Naive thymus-derived CD4-positive, alpha-beta T cell (primary cell): ENCODE data around the gene CCDC47. TPM values are rescaled to one million over a fixed set of nuclear protein-coding genes. Genes with fewer than 3 reads are reported as not detected.

Experiments used
- ATAC-seq: fragments of 150-1000 bp; cut with Tn5 transposase; 2 replicates; pipeline ENCODE4 v1.10.0; 2021; ENCODE audit warnings: mild to moderate bottlenecking, moderate library complexity
- CTCF ChIA-PET: fragments of 350-600 bp; sonication (Branson Sonifier 250); formaldehyde crosslinking; loops from one replicate; lab custom pipeline; 2021; ENCODE audit warnings: antibody characterized with exemption; lab: Charles Lee
- POLR2A ChIA-PET: fragments of 350-600 bp; sonication (Branson Sonifier 250); formaldehyde crosslinking; loops from one replicate; lab custom pipeline; 2021; ENCODE audit warnings: antibody characterized with exemption, inconsistent platforms; lab: Charles Lee
- DNase-seq, 9 donors: peaks; one replicate each; pipeline versions ENCODE4 v3.0.0 to v3.0.0-alpha.2; 2020 to 2022; ENCODE audit warnings: mixed read lengths in 1 of 9
- H3K27ac ChIP-seq: one replicate; pipeline ENCODE4 v1.7.0; 2013; ENCODE audit warnings: mild to moderate bottlenecking, low read depth, low read length, moderate library complexity
- H3K27me3 ChIP-seq, 2 donors: one replicate each; pipeline ENCODE4 v1.7.0; 2013; ENCODE audit warnings: low read length in 2 of 2, mild to moderate bottlenecking in 2 of 2, moderate library complexity in 2 of 2; ENCODE audit not compliant: control insufficient read depth in 2 of 2, insufficient read depth in 2 of 2
- H3K36me3 ChIP-seq, 3 experiments: 1 replicate in 2 of 3; 2 replicates in 1 of 3; pipeline ENCODE4 v1.7.0; 2013; ENCODE audit warnings: low read length in 3 of 3, mild to moderate bottlenecking in 3 of 3, moderate library complexity in 1 of 3; ENCODE audit not compliant: insufficient read depth in 3 of 3, control insufficient read depth in 2 of 3
- H3K4me1 ChIP-seq, 2 donors: one replicate each; pipeline ENCODE4 v1.7.0; 2013; ENCODE audit warnings: low read length in 2 of 2, mild to moderate bottlenecking in 2 of 2, moderate library complexity in 1 of 2; ENCODE audit not compliant: control insufficient read depth in 2 of 2, insufficient read depth in 2 of 2
- H3K4me3 ChIP-seq: 2 replicates; pipeline ENCODE4 v1.7.0; 2013; ENCODE audit warnings: mild to moderate bottlenecking, low read length
- H3K9me3 ChIP-seq, 3 experiments: 1 replicate in 2 of 3; 2 replicates in 1 of 3; pipeline ENCODE4 v1.7.0; 2013; ENCODE audit warnings: low read length in 3 of 3; ENCODE audit not compliant: control insufficient read depth in 2 of 3
- H3K27ac Mint-ChIP-seq, 9 donors: one replicate each; pipeline ENCODE4 v1.8.0; 2020 to 2022; ENCODE audit warnings: mixed read lengths in 9 of 9, mild to moderate bottlenecking in 8 of 9, moderate library complexity in 5 of 9, inconsistent platforms in 2 of 9
- H3K27me3 Mint-ChIP-seq, 5 donors: one replicate each; pipeline ENCODE4 v1.8.0; 2021 to 2022; ENCODE audit warnings: mixed read lengths in 5 of 5, mild to moderate bottlenecking in 1 of 5
- H3K36me3 Mint-ChIP-seq, 5 donors: one replicate each; pipeline ENCODE4 v1.8.0; 2020 to 2022; ENCODE audit warnings: mixed read lengths in 5 of 5, mild to moderate bottlenecking in 3 of 5, inconsistent platforms in 1 of 5
- H3K4me1 Mint-ChIP-seq, 7 donors: one replicate each; pipeline ENCODE4 v1.8.0; 2020 to 2022; ENCODE audit warnings: mixed read lengths in 7 of 7, mild to moderate bottlenecking in 3 of 7, inconsistent platforms in 1 of 7
- H3K4me3 Mint-ChIP-seq, 10 donors: one replicate each; pipeline ENCODE4 v1.8.0; 2020 to 2022; ENCODE audit warnings: mild to moderate bottlenecking in 10 of 10, mixed read lengths in 10 of 10, moderate library complexity in 6 of 10, inconsistent platforms in 2 of 10
- H3K9me3 Mint-ChIP-seq, 11 donors: one replicate each; pipeline ENCODE4 v1.8.0; 2020 to 2022; ENCODE audit warnings: mixed read lengths in 11 of 11, mild to moderate bottlenecking in 4 of 11, inconsistent platforms in 1 of 11, moderate library complexity in 1 of 11
- intact Hi-C, 2 donors: fragments of 100-400 bp; cut with micrococcal nuclease; formaldehyde crosslinking; loops; one replicate each; pipeline ENCODE4 v1.15.1; 2023
- polyA plus RNA-seq, 2 donors: library from polyadenylated mRNA; unstranded; fragments of 300-500 nt; fragmentation: Illumina TruSeq; gene quantifications; one replicate each; pipeline ENCODE4 v1.2.3, GENCODE V29; 2021
- total RNA-seq, 6 experiments: library from RNA in 5 of 6; stranded (reverse) in 5 of 6; gene quantifications; 1 replicate in 5 of 6; 2 replicates in 1 of 6; pipeline ENCODE4 v1.2.3 and lab custom pipeline; 2021 to 2026

The CCDC47 gene
- total and polyA plus RNA-seq, 7 experiments from 2014 or later: 31.8 to 62.9 (median 34.7) TPM

DNA sequence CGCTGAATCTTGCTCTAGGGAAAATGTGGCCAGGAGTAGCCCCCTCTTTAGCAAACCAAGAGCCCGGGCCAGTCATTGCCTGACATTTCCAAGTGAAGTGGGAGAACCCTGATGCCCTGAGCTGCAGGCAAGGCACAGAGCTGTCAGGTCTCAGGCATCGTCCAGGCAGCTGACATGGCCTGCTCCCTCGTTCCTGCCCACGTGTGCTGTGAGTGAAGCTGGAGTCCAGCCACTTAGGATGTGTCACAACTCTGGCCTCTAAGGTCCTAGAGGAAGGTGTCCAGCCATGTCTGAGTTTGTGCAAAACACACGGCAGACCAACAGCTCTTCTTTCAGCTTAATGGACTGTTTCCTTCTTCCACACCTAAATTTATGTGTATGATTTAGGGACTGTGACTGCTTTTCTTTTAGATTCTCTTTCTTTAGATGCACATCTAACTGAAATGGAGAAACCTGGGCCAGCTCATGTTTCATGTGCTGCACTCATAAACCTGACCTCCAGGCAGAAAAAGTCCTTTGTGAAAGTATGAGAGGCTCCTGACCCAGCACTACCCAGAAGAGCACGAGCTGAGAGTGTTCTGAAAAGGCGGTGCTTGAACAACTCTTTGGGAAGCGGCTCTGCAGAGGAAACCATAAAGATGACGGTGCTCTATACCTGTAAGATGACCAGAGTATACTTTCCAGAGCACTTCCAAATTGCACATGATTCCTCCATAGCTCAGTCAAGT is 58.7 kb downstream of the CCDC47 start:
- H3K36me3 ChIP-seq: peaks cover 0 to 22% (median 8%) of the 10 kb centered on the region in 3 experiments
- DNase-seq (no peak), ATAC-seq (no peak)
- peaks cover 4 to 11% of the 10 kb centered on the region in 2 donors for H3K4me1 ChIP-seq
- ChIA-PET CTCF (interaction anchor here (0.9 to 10.2 kb wide), 3 partner anchors 9 to 19 kb away, joined by 3 to 198 read pairs (median 7); no protein-coding TSS in a partner anchor), POLR2A (interaction anchor here (0.9 to 19.5 kb wide), 7 partner anchors 8 to 129 kb away, joined by 3 to 810 read pairs (median 5); partner anchors contain the start of genes LIMD2 and STRADA)
- intact Hi-C loops: loop anchor here in 1 of 2 donors (5.0 kb wide), 1 partner anchor 287 kb away; no protein-coding TSS in a partner anchor
- no peaks in the 10 kb centered on the region for H3K9me3 ChIP-seq
- H3K4me1 Mint-ChIP-seq: peaks cover 7 to 21% (median 15%) of the 10 kb centered on the region in 7 donors
- H3K4me3 Mint-ChIP-seq: no peak overlapping the region
- H3K36me3 Mint-ChIP-seq: peaks cover 0 to 20% (median 10%) of the 10 kb centered on the region in 5 donors
- peak overlapping the region in 3 of 9 donors; percentile 41 to 76 (median 62) for H3K27ac Mint-ChIP-seq
- no peaks in the 10 kb centered on the region for H3K27me3 Mint-ChIP-seq
- H3K9me3 Mint-ChIP-seq: no peaks in the 10 kb centered on the region
- no peaks in the 10 kb centered on the region for H3K27me3 ChIP-seq
- H3K4me3 ChIP-seq: no peak overlapping the region
- H3K27ac ChIP-seq: no peak overlapping the region

- Mint-ChIP-seq H3K36me3 (peaks cover 0 to 28% (median 10%) of the 10 kb centered on the region in 5 donors), H3K9me3 (no peaks in the 10 kb centered on the region), H3K27ac (peak overlapping the region; percentile 30 to 98 (median 89)), H3K4me1 (peaks cover 38 to 66% (median 56%) of the 10 kb centered on the region in 7 donors), H3K4me3 (peak overlapping the region; percentile 12 to 79 (median 42)), H3K27me3 (no peaks in the 10 kb centered on the region)
- DNase-seq: no peak
- CTCF ChIA-PET: interaction anchor here (0.6 to 10.2 kb wide), 10 partner anchors 8 to 283 kb away, joined by 3 to 198 read pairs (median 5); partner anchors contain the start of gene LIMD2
- Histone ChIP-seq H3K36me3 (peaks cover 0 to 12% (median 8%) of the 10 kb centered on the region in 3 experiments), H3K4me1 (peaks cover 46 to 58% of the 10 kb centered on the region in 2 donors), H3K4me3 (no peak overlapping the region), H3K9me3 (no peaks in the 10 kb centered on the region), H3K27ac (peak overlapping the region; percentile 71), H3K27me3 (no peaks in the 10 kb centered on the region)
- intact Hi-C loops: no loop called here
- ATAC-seq: no peak
- POLR2A ChIA-PET: interaction anchor here (0.8 to 19.5 kb wide), 13 partner anchors 8 to 118 kb away, joined by 3 to 810 read pairs (median 9); partner anchors contain the start of genes DDX42, LIMD2, MAP3K3 and PSMC5
Observed at GRCh38 chr17:63709110-63709509, 64.3 kb downstream of the CCDC47 start.

DNA sequence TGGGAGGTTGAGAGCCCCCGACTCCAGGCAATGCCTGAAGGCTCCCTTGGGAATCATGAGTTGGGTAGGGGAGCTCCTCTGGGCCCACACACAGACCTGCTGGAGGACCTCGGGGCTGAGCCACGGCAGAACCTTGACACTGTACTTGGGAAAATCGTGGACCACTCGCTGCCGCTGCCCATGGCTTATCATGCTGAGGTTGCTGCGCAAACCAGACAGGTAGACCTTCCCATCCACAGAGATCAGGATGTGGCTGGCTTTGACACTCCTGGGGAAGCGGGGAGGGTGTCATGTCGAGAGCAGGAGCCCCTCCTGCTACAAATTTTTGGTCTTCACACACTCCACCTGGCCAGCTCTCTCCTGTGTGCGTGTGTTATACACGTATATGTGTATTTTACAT is 66.2 kb downstream of the CCDC47 start:
- peak overlapping the region; percentile 71 for H3K27ac ChIP-seq
- no peaks in the 10 kb centered on the region for H3K9me3 ChIP-seq
- H3K4me1 ChIP-seq: peaks cover 62 to 72% of the 10 kb centered on the region in 2 donors
- no peaks in the 10 kb centered on the region for H3K27me3 ChIP-seq
- intact Hi-C loops: no loop called here
- Mint-ChIP-seq H3K27ac (peak overlapping the region; percentile 83 to 98 (median 90)), H3K9me3 (no peaks in the 10 kb centered on the region), H3K27me3 (no peaks in the 10 kb centered on the region), H3K4me3 (peak overlapping the region; percentile 59 to 97 (median 77)), H3K36me3 (peaks cover 0 to 45% (median 9%) of the 10 kb centered on the region in 5 donors), H3K4me1 (peaks cover 56 to 85% (median 76%) of the 10 kb centered on the region in 7 donors)
- H3K4me3 ChIP-seq: peak overlapping the region; percentile 43
- H3K36me3 ChIP-seq: peaks cover 0 to 14% (median 5%) of the 10 kb centered on the region in 3 experiments
- POLR2A ChIA-PET: interaction anchor here (0.6 to 19.5 kb wide), 13 partner anchors 8 to 281 kb away, joined by 3 to 810 read pairs (median 4); partner anchors contain the start of genes CCDC47, DDX42, PSMC5 and STRADA
- ATAC-seq: peak; percentile 52
- peak in 6 of 9 donors; percentile 45 to 61 (median 50) for DNase-seq
- CTCF ChIA-PET: interaction anchor here (1.3 to 10.2 kb wide), 2 partner anchors 12 to 35 kb away, joined by 3 to 198 read pairs; no protein-coding TSS in a partner anchor

DNA sequence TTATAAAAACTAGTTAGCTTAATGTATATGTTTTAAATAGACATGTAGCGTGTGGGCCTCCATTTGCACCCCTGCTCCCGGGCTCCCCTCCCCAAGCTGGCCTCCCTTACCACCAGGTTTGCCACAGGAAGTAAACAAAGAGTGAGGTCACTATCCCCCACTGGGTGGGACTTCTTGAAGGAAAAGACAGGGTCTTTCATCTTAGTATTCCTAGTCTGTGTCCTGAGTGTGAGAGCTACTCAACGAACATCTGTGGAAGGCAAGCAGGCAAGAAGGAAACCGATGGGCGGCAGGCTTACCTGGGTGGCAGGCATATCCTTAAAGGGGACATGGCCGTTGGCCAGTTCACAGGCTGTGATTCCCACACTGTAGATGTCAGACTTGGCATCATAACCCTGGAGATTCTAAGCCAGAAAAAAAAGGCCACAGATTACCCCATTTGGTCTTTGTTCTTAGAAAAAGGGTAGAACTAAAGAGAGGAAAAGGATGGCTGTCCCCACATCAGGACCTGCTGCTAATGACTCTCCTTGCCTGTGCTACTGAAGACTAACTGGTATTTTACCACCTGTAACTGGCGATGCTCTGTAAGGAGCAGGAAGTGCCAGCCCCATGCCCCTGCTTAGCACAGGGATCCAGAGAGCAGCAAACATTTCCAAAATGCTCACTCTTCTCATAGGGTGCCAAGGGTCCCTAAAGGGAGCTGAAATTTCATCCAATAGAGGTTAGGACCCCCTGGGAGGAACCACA is 66.9 kb downstream of the CCDC47 start:
- H3K27ac ChIP-seq: peak overlapping the region; percentile 71
- peaks cover 58 to 86% (median 82%) of the 10 kb centered on the region in 7 donors for H3K4me1 Mint-ChIP-seq
- H3K27me3 ChIP-seq: no peaks in the 10 kb centered on the region
- peaks cover 0 to 14% (median 0%) of the 10 kb centered on the region in 3 experiments for H3K36me3 ChIP-seq
- ChIA-PET CTCF (interaction anchor here (1.3 to 10.2 kb wide), 3 partner anchors 9 to 36 kb away, joined by 3 to 198 read pairs (median 7); no protein-coding TSS in a partner anchor), POLR2A (interaction anchor here (0.6 to 19.5 kb wide), 21 partner anchors 9 to 439 kb away, joined by 3 to 810 read pairs (median 4); partner anchors contain the start of genes CCDC47, DDX42, MAP3K3 and PSMC5)
- DNase-seq: peak in 4 of 9 donors; percentile 21 to 36 (median 24)
- no peaks in the 10 kb centered on the region for H3K9me3 ChIP-seq
- intact Hi-C loops: no loop called here
- H3K4me3 ChIP-seq: peak overlapping the region; percentile 43
- peaks cover 0 to 48% (median 9%) of the 10 kb centered on the region in 5 donors for H3K36me3 Mint-ChIP-seq
- H3K4me3 Mint-ChIP-seq: peak overlapping the region; percentile 62 to 97 (median 75)
- no peak for ATAC-seq
- H3K4me1 ChIP-seq: peaks cover 62 to 72% of the 10 kb centered on the region in 2 donors
- H3K27me3 Mint-ChIP-seq: no peaks in the 10 kb centered on the region
- peaks cover 0 to 2% (median 0%) of the 10 kb centered on the region in 11 donors for H3K9me3 Mint-ChIP-seq
- peak overlapping the region; percentile 83 to 98 (median 90) for H3K27ac Mint-ChIP-seq

DNA sequence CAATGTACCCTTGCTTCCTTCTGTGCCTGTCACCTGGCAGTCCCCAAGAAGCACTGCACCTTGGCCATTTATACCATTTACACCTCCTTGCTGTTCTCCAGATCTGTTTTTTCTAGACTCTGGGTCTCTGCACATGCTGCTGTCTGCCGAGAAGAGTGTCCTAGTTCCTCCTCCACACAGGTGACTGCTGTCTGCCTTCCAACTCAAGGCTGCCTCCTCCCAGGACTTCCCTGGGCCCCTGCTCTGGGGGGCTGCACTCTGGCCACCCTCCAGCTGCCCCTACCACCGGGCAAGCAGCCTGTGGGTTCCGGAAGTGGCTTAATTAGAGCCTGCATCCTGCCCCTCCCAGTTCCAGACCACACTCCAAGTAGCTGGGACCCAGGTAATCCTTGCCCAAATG is 67.7 kb downstream of the CCDC47 start:
- POLR2A ChIA-PET: interaction anchor here (0.6 to 19.5 kb wide), 12 partner anchors 10 to 440 kb away, joined by 3 to 810 read pairs (median 4); partner anchors contain the start of genes CCDC47, DDX42, MAP3K3 and STRADA
- ATAC-seq (no peak), DNase-seq (peak in 4 of 9 donors; percentile 9 to 22 (median 17))
- Histone ChIP-seq H3K4me1 (peaks cover 67 to 71% of the 10 kb centered on the region in 2 donors), H3K36me3 (peaks cover 0 to 14% (median 0%) of the 10 kb centered on the region in 3 experiments), H3K27ac (peak overlapping the region; percentile 71), H3K9me3 (no peaks in the 10 kb centered on the region), H3K4me3 (no peak overlapping the region), H3K27me3 (no peaks in the 10 kb centered on the region)
- peaks cover 0 to 49% (median 9%) of the 10 kb centered on the region in 5 donors for H3K36me3 Mint-ChIP-seq
- H3K9me3 Mint-ChIP-seq: peaks cover 0 to 3% (median 0%) of the 10 kb centered on the region in 11 donors
- intact Hi-C loops: no loop called here
- CTCF ChIA-PET: interaction anchor here (1.4 to 10.2 kb wide), 2 partner anchors 9 to 10 kb away, joined by 7 to 198 read pairs; no protein-coding TSS in a partner anchor
- peak overlapping the region; percentile 83 to 98 (median 90) for H3K27ac Mint-ChIP-seq
- peak overlapping the region; percentile 70 to 97 (median 78) for H3K4me3 Mint-ChIP-seq
- H3K27me3 Mint-ChIP-seq: no peaks in the 10 kb centered on the region
- peaks cover 61 to 84% (median 81%) of the 10 kb centered on the region in 7 donors for H3K4me1 Mint-ChIP-seq
